ENCODE measurements around the gene ZNF385D. TPM values are rescaled to one million over a fixed set of nuclear protein-coding genes. Genes with fewer than 3 reads are reported as not detected.

Gene ZNF385D
- total RNA-seq, 1 experiment from 2014 or later: 9.6 TPM

DNA sequence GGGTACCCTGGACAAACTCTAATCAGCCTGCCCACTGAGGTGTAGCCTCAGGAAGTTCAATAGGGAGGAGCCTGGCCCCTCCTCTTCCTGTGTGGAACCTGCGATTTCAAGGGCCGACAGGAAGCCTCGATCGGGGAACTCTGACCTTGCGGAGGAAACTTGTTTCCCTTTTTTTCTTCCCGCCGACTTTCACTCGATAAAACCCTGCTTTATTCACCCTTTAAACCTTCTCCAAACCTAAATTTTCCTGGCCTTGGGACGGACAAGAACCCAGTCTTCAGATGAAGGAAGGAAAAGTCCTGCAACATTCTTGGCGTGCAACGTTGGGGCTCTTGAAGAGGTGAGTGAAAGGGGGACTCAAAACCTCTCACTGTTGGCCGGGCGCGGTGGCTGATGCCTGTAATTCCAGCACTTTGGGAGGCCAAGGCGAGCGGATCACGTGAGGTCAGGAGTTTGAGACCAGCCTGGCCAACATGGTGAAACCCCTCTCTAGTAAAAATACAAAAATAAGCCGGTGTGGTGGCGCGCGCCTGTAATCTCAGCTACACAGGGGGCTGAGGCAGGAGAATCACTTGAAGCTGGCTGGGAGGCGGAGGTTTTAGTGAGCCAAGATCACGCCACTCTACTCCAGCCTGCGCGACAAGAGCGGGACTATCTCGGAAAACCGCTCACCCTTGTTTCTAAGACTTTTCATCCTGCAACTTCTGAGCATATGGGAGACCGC, 208.2 kb downstream of the ZNF385D start:
- POLR2A ChIA-PET: no interaction called here
- Mint-ChIP-seq H3K9me3 (no peaks in the 10 kb centered on the region), H3K36me3 (no peaks in the 10 kb centered on the region), H3K27ac (peak overlapping the region; percentile 97), H3K4me3 (peak overlapping the region; percentile 70), H3K27me3 (ENCODE audit: low read depth) (no peaks in the 10 kb centered on the region), H3K4me1 (peaks cover 63% of the 10 kb centered on the region)
- TF ChIP-seq ZNF232 (CRISPR knock-in tag; IDR thresholded peaks at IDR 0.05): no peak
- no peak for TF ChIP-seq ZNF416 (CRISPR knock-in tag; IDR thresholded peaks at IDR 0.05)
- TF ChIP-seq ZNF671 (CRISPR knock-in tag; IDR thresholded peaks at IDR 0.05): no peak
- TF ChIP-seq ZBTB21 (CRISPR knock-in tag; IDR thresholded peaks at IDR 0.05; ENCODE audit: borderline replicate concordance): no peak
- TF ChIP-seq GABPB1 (CRISPR knock-in tag; IDR thresholded peaks at IDR 0.05): no peak
- TF ChIP-seq NFATC4 (CRISPR knock-in tag; IDR thresholded peaks at IDR 0.05): no peak
- no peak for TF ChIP-seq ZNF219 (CRISPR knock-in tag; IDR thresholded peaks at IDR 0.05; ENCODE audit: borderline replicate concordance)
- TF ChIP-seq, protein P1, sequence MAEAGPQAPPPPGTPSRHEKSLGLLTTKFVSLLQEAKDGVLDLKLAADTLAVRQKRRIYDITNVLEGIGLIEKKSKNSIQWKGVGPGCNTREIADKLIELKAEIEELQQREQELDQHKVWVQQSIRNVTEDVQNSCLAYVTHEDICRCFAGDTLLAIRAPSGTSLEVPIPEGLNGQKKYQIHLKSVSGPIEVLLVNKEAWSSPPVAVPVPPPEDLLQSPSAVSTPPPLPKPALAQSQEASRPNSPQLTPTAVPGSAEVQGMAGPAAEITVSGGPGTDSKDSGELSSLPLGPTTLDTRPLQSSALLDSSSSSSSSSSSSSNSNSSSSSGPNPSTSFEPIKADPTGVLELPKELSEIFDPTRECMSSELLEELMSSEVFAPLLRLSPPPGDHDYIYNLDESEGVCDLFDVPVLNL (CRISPR knock-in tag; IDR thresholded peaks at IDR 0.05; ENCODE audit: borderline replicate concordance, low read depth): no peak
- no peak for TF ChIP-seq KAT7 (CRISPR knock-in tag; IDR thresholded peaks at IDR 0.05; ENCODE audit: borderline replicate concordance)
- TF ChIP-seq, protein P2, sequence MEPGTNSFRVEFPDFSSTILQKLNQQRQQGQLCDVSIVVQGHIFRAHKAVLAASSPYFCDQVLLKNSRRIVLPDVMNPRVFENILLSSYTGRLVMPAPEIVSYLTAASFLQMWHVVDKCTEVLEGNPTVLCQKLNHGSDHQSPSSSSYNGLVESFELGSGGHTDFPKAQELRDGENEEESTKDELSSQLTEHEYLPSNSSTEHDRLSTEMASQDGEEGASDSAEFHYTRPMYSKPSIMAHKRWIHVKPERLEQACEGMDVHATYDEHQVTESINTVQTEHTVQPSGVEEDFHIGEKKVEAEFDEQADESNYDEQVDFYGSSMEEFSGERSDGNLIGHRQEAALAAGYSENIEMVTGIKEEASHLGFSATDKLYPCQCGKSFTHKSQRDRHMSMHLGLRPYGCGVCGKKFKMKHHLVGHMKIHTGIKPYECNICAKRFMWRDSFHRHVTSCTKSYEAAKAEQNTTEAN (CRISPR knock-in tag; IDR thresholded peaks at IDR 0.05): no peak
- TF ChIP-seq NFE2L1 (CRISPR knock-in tag; IDR thresholded peaks at IDR 0.05): no peak
- CTCF ChIA-PET: no interaction called here
- ATAC-seq (peak; percentile 26), DNase-seq (ENCODE audit: low spot score) (no peak)

- ChIA-PET POLR2A (no interaction called here), CTCF (no interaction called here)
- H3K27me3 Mint-ChIP-seq (ENCODE audit: low read depth): no peaks in the 10 kb centered on the region
- H3K36me3 Mint-ChIP-seq: no peaks in the 10 kb centered on the region
- no peaks in the 10 kb centered on the region for H3K9me3 Mint-ChIP-seq
- H3K4me1 Mint-ChIP-seq: peaks cover 43% of the 10 kb centered on the region
- TF ChIP-seq, protein P3, sequence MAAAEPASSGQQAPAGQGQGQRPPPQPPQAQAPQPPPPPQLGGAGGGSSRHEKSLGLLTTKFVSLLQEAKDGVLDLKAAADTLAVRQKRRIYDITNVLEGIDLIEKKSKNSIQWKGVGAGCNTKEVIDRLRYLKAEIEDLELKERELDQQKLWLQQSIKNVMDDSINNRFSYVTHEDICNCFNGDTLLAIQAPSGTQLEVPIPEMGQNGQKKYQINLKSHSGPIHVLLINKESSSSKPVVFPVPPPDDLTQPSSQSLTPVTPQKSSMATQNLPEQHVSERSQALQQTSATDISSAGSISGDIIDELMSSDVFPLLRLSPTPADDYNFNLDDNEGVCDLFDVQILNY (CRISPR knock-in tag; IDR thresholded peaks at IDR 0.05): no peak
- no peak for TF ChIP-seq JAZF1 (CRISPR knock-in tag; IDR thresholded peaks at IDR 0.05)
- TF ChIP-seq ZNF396 (CRISPR knock-in tag; IDR thresholded peaks at IDR 0.05; ENCODE audit: borderline replicate concordance): no peak
- TF ChIP-seq GRHL2 (CRISPR knock-in tag; IDR thresholded peaks at IDR 0.05; ENCODE audit: insufficient replicate concordance, severe bottlenecking): no peak
- TF ChIP-seq, protein P4, sequence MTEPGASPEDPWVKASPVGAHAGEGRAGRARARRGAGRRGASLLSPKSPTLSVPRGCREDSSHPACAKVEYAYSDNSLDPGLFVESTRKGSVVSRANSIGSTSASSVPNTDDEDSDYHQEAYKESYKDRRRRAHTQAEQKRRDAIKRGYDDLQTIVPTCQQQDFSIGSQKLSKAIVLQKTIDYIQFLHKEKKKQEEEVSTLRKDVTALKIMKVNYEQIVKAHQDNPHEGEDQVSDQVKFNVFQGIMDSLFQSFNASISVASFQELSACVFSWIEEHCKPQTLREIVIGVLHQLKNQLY (CRISPR knock-in tag; IDR thresholded peaks at IDR 0.05): no peak
- no peak for TF ChIP-seq CREB1 (CRISPR knock-in tag; IDR thresholded peaks at IDR 0.05)
- TF ChIP-seq FOXP1 (CRISPR knock-in tag; IDR thresholded peaks at IDR 0.05; ENCODE audit: borderline replicate concordance): no peak
- no peak for TF ChIP-seq ZNF232 (CRISPR knock-in tag; IDR thresholded peaks at IDR 0.05)
- TF ChIP-seq ZNF671 (CRISPR knock-in tag; IDR thresholded peaks at IDR 0.05): no peak
- TF ChIP-seq MXD4 (CRISPR knock-in tag; IDR thresholded peaks at IDR 0.05; ENCODE audit: borderline replicate concordance): no peak
- no peak for TF ChIP-seq ZBTB21 (CRISPR knock-in tag; IDR thresholded peaks at IDR 0.05; ENCODE audit: borderline replicate concordance)
- no peak for TF ChIP-seq IRF2 (CRISPR knock-in tag; IDR thresholded peaks at IDR 0.05; ENCODE audit: borderline replicate concordance, low read depth)
- H3K4me3 Mint-ChIP-seq: no peak overlapping the region
- no peak overlapping the region; the same call in 1 of the 2 replicates for H3K27ac Mint-ChIP-seq
- ATAC-seq (no peak), DNase-seq (ENCODE audit: low spot score) (no peak)
Measured at GRCh38 chr3:21540265-21540664, 210.7 kb downstream of the ZNF385D start.
